Measurements from ENCODE around the gene GRB7. TPM values are rescaled to one million over a fixed set of nuclear protein-coding genes. Genes with fewer than 3 reads are reported as not detected.
"Not testable (repeated sequence)": the region's sequence is repeated elsewhere in the genome, so short reads cannot be mapped to it uniquely, and the experiment has no call there.

Gene GRB7
- total RNA-seq, result 92.8 TPM

DNA sequence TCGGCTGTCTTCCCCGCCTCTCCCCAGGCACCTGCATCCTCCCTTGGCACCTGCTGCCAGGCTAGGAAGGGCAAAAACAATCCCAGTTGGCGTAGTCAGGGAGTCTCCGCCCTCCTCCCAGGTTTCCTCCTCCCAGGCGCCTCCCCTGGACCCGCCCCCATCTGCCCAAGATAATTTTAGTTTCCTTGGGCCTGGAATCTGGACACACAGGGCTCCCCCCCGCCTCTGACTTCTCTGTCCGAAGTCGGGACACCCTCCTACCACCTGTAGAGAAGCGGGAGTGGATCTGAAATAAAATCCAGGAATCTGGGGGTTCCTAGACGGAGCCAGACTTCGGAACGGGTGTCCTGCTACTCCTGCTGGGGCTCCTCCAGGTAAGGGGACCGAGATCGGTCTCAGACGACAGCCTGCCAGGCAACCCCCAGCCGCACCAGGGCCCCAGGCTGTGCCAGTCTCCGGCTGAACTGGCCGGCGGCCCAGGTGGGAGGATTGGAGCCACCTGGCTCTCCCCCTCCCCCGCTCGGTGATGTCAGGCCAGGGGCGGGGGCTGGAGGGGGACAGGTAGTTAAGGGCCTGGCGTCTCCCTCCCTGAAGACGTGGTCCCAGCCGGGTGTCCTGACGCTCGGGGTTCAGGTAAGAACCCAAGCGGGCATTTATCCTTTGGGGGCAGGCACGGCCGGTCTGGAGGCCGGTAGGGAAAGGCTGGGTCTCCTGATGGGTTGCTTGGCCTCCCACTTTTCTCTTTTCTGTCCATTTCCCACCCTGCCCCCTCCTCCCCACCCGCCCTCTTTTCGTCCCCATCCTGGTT, at the start of gene GRB7:
TSS of gene GRB7 (plus strand) at position 179 of the 808 bp plus-strand sequence. CDS start 4,364 bp downstream, outside the sequence.
- DNase-seq (ENCODE audit: low spot score), result peak; percentile 82

GRCh38 chr17:39688475-39688835, 49.3 kb upstream of the GRB7 start:
- no peak for DNase-seq (ENCODE audit: low spot score)

DNA sequence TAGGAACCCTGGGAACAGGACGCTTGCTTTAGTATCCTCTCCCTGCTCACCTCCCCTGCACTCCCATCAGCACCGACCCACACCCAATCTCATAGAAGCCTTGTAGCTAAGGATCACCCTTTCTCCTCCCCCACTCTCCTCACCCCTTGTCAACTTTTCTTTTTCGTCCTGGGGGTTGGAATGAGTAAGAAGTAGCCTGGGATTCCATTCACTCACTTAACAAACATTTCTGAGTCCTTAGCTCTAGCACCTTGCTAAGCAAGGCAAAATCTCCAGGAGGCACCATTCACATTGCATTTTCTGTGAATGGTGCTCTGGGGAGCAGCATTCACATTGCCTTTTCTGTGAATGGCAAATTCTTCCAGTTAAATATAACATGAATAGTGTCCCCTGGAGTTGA, 48.8 kb upstream of the GRB7 start:
- no peak for DNase-seq (ENCODE audit: low spot score)

- DNase-seq (ENCODE audit: low spot score), result no peak
These were observed 43.1 kb upstream of the GRB7 start for GRCh38 chr17:39694593-39694992.

DNA sequence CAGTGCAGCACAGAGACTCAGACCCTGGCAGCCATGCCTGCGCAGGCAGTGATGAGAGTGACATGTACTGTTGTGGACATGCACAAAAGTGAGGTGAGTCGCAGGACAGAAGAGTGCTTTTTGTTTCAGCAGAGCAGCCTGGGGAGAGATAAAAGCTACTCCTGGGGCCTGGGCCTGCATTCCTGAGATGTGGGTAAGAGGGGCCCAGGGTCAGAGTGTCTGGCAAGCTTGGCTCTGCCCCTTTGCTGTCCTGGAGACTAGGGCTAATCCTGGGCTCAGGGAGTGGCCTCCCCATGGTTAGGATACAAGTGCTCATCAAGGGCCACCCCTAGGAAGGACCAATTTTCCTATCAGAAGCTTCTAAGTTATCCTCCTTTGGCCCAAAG, 42.7 kb upstream of the GRB7 start:
- no peak for DNase-seq (ENCODE audit: low spot score)

GRCh38 chr17:39696731-39697130, 41.0 kb upstream of the GRB7 start:
- DNase-seq (ENCODE audit: low spot score), result no peak

DNA sequence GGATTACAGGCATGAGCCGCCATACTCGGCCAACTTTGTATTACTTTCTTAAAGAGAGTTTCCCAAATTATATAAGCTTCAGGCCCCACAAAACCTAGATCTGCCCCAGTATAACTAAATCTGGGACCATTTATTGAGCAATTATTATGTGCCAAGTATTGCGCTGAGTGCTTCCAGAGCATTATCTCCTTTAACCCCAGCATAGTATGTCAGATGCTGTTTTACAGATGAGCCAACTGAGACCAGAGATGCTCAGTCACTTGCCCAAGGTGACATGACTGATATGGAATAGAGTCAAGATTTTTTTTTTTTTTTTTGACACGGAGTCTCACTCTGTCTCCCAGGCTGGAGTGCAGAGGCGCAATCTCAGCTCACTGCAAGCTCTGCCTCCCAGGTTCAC, 39.8 kb upstream of the GRB7 start:
- DNase-seq (ENCODE audit: low spot score), result no peak

DNA sequence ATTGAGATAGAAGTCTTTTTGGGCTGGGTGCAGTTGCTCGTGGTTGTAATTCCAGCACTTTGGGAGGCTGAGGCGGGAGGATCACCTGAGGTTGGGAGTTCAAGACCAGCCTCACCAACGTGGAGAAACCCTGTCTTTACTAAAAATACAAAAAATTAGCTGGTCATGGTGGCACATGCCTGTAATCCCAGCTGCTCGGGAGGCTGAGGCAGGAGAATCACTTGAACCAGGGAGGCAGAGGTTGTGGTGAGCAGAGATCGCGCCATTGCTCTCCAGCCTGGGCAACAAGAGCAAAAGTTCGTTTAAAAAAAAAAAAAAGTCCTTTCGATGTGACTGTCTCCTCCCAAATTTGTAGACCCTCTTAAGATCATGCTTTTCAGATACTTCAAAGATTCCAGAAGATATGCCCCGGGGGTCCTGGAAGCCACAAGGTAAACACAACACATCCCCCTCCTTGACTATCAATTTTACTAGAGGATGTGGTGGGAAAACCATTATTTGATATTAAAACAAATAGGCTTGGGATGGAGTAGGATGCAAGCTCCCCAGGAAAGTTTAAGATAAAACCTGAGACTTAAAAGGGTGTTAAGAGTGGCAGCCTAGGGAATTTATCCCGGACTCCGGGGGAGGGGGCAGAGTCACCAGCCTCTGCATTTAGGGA, 38.5 kb upstream of the GRB7 start:
- DNase-seq (ENCODE audit: low spot score), result not testable (repeated sequence)

DNA sequence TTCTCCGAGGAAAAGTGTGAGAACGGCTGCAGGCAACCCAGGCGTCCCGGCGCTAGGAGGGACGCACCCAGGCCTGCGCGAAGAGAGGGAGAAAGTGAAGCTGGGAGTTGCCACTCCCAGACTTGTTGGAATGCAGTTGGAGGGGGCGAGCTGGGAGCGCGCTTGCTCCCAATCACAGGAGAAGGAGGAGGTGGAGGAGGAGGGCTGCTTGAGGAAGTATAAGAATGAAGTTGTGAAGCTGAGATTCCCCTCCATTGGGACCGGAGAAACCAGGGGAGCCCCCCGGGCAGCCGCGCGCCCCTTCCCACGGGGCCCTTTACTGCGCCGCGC, 38.0 kb upstream of the GRB7 start, which contains the start of gene ERBB2:
TSS of gene ERBB2 (plus strand) at position 247 of the 330 bp plus-strand sequence. CDS start 175 bp downstream, outside the sequence.
- peak; percentile 82 for DNase-seq (ENCODE audit: low spot score)

GRCh38 chr17:39700148-39700987, 37.4 kb upstream of the GRB7 start:
- DNase-seq (ENCODE audit: low spot score), result no peak

DNA sequence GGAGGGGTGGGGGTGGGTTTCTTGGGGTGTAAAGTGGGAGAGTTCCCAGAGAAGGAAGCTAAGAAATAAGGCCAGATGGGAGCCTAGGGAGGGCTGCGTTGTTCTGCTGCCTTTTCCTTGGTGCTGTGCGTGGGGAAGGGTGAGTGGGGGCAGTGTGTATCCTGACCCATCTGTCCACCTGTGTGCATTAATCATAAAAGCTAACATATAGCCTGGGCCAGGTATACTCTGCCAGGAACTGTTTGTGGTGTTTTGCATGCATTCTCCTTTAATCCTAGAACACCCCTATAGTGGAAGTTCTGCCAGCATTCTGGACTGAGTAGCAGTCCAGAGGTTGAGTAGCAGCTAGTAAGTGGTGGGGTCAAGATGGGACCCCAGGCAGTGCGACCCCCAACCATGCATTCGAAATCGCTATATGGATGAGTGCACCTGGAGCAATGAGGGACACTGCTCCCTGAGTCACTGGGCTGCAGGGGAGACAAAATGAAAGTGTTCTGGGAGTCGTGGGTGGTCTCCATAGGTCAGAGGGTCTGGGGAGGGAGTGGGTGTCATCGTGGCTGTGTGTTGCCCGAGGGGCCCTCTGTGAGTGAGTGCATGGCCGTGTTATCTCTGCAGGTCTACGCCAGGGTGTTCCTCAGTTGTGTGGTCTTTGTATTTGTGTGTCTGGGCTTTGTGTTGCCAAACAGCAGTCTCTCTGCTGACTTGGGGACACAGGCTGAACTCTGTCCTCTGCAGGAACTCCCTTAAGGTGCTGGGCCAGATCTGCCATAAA, 36.5 kb upstream of the GRB7 start:
- peak; percentile 62 for DNase-seq (ENCODE audit: low spot score)

DNA sequence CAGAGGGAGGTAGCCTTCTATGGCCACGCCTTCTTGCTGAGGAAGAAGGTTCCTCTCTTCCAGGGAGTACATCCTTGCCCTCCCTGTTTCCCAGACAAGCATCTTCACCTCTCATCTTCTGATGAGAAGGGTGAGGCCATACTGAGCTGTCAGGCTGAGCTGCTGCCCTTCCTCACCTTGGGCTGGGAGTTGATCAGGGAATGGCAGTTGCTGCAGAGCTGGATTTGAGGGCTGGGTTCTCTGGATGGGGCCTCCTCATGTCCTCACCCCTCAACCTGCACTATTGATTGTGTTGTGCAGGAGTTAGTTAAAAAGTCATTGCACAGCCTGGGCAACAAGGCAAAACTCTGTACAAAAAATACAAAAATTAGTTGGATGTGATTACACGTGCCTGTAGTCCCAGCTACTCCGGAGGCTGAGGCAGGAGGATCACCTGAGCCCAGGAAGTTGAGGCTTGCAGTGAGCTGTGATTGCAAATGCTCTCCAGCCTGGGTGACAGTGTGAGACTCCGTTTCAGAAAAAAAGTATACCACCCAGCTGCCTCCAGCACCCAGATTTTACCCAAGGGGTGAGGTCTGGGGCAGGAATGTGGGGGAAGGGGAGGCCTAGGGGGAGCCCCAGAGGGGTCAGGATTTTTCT, 35.8 kb upstream of the GRB7 start:
- no peak for DNase-seq (ENCODE audit: low spot score)

DNA sequence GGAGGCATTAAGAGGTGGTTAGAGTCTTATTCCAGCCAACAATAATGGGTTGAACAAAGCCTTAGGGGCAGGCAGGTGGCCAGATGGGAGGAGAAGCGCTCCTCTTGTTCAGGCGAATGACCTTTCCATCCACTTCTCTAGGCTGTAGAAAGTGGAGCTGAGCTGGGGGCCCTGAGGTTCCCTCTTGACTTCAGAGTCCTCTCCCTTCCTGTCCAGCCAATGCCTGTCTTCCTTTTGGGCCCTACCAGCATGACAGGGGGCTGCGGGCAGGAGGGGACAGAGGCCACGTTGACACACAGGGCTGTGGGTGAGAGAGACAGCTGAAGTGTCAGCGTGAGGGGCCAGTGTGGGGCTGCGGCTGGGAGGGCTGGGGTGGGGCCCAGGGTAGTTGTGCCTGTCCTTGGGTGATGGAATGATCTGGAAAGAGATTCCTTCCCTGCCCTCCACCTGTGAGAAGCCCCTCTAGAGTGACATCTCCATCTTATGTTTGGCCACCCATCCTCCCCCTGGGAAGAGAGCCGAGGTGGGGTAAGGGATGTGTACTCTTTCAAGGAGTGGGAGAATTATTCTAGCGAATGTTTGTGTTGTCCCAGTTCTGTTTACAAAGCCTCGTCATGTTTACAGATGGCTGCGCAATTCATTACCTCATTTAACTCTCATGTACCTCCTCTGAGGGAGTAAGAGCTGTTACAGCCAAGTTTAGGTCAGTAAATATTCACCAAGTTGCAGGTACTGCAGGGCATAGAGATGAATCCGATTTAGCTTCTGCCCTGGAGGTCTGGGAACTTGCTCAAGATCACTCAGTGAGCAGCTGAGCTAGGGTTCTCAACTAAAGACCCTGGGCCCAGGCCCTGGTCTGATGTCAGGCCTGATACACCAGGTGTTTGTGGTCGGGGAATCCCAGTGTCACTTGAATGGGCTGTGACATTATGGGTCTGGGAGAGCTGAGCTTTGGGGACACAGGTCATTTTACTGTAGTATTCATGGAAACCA, 34.5 kb upstream of the GRB7 start:
- no peak for DNase-seq (ENCODE audit: low spot score)

DNA sequence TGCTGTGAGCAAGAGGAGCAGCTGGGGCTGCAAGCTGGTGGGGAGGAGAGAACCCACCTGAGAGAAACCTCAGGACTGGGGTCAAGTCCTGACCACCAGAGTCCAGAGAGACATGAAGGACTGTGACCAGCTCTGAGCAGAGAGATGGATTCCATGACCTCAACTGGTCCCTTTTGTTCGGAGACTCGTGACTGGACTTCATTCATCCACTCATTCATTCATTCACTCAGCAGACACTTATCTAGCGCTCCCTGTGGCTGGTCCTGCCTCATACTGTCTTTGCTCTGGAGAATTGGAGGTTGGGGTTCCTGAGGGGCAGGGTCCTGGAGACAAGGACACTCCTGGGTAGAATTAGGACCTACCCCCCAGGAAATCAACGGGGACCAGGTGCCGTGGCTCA, 33.8 kb upstream of the GRB7 start:
- no peak for DNase-seq (ENCODE audit: low spot score)

GRCh38 chr17:39704821-39705551, 32.8 kb upstream of the GRB7 start:
- no peak for DNase-seq (ENCODE audit: low spot score)

GRCh38 chr17:39705786-39706348, 31.9 kb upstream of the GRB7 start:
- peak; percentile 77 for DNase-seq (ENCODE audit: low spot score)

DNA sequence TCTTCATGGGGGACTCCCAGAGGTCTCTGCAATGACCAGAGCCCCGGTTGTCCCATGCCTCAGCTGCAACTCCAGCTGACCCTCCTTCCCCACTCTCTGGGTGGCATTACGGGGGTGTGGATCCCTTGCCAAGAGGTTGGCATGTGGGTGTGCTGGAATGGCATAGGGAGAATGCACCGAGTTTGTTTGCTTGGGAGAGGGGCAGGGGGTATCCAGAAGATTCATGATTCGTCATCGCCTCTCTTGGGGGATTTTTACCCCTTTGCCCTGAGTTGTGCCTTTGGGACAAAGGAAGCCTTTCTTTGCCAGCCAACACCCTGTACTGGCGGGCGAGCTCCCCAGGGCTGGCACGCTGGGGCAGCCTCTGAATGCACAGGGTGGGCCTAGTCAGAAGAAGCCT, 31.4 kb upstream of the GRB7 start:
- no peak for DNase-seq (ENCODE audit: low spot score)

GRCh38 chr17:39706921-39707337, 30.8 kb upstream of the GRB7 start:
- no peak for DNase-seq (ENCODE audit: low spot score)
